GM18511 (cell line): ENCODE results near the gene NEURL1.
"Not testable (repeated sequence)": the region's sequence is repeated elsewhere in the genome, so short reads cannot be mapped to it uniquely, and the experiment has no call there.

Experiments used
- ATAC-seq: cut with Tn5 transposase; IDR thresholded peaks from one replicate; pipeline ENCODE4 v1.9.1; 2021; ENCODE audit warnings: mild to moderate bottlenecking, moderate library complexity; ENCODE audit not compliant: unreplicated experiment

The NEURL1 gene

GRCh38 chr10:103620352-103620740 lies 126.8 kb downstream of the NEURL1 start:
- no peak for ATAC-seq

- ATAC-seq: no peak
Measured at GRCh38 chr10:103620891-103621782, 127.6 kb downstream of the NEURL1 start.

- no peak for ATAC-seq
Measured at GRCh38 chr10:103621783-103622125, 128.2 kb downstream of the NEURL1 start.

- no peak for ATAC-seq
Measured at GRCh38 chr10:103622286-103622685, 128.8 kb downstream of the NEURL1 start.

GRCh38 chr10:103622935-103623574 lies 129.6 kb downstream of the NEURL1 start:
- no peak for ATAC-seq

GRCh38 chr10:103626178-103626577 lies 132.7 kb downstream of the NEURL1 start:
- no peak for ATAC-seq

GRCh38 chr10:103627111-103627892 lies 133.8 kb downstream of the NEURL1 start:
- no peak for ATAC-seq

- ATAC-seq: no peak
Measured at GRCh38 chr10:103627893-103628292, 134.4 kb downstream of the NEURL1 start.

GRCh38 chr10:103629581-103629980 lies 136.1 kb downstream of the NEURL1 start:
- ATAC-seq: no peak

GRCh38 chr10:103630156-103630555 lies 136.7 kb downstream of the NEURL1 start:
- no peak for ATAC-seq

GRCh38 chr10:103632247-103632642 lies 138.7 kb downstream of the NEURL1 start:
- ATAC-seq: no peak

GRCh38 chr10:103632871-103633270 lies 139.4 kb downstream of the NEURL1 start:
- not testable (repeated sequence) for ATAC-seq

- ATAC-seq: no peak
Measured at GRCh38 chr10:103633846-103634245, 140.3 kb downstream of the NEURL1 start.

- no peak for ATAC-seq
Measured at GRCh38 chr10:103635580-103635979, 142.1 kb downstream of the NEURL1 start.

- ATAC-seq: no peak
Measured at GRCh38 chr10:103636492-103636891, 143.0 kb downstream of the NEURL1 start.

GRCh38 chr10:103637011-103637410 lies 143.5 kb downstream of the NEURL1 start:
- no peak for ATAC-seq

GRCh38 chr10:103637927-103638557 lies 144.5 kb downstream of the NEURL1 start:
- ATAC-seq: no peak

GRCh38 chr10:103638948-103639347 lies 145.4 kb downstream of the NEURL1 start:
- no peak for ATAC-seq

GRCh38 chr10:103640436-103641181 lies 147.1 kb downstream of the NEURL1 start:
- ATAC-seq: no peak

- ATAC-seq: no peak
Measured at GRCh38 chr10:103641326-103641725, 147.8 kb downstream of the NEURL1 start.
